RWPE2 (cell line): Measurements from ENCODE around the gene LIF.
A peak's percentile ranks its signal among the peaks of the same experiment; 100 is the strongest.

ENCODE experiments used
- ATAC-seq: fragments of 200-7000 bp; cut with Tn5 transposase; 3 replicates; pipeline ENCODE4 v1.9.1; 2021; ENCODE audit warnings: low read depth
- DNase-seq: peaks from one replicate; pipeline ENCODE4 v3.0.0-alpha.2; 2020; ENCODE audit warnings: low spot score
- H3K27ac ChIP-seq: fragments of 450-650 bp; 2 replicates; pipeline ENCODE4 v1.5.1; 2017; ENCODE audit warnings: mild to moderate bottlenecking; ENCODE audit not compliant: poor library complexity, severe bottlenecking
- H3K27me3 ChIP-seq: fragments of 250-450 bp; sonication (Bioruptor Pico); 2 replicates; pipeline ENCODE4 v1.5.1; 2021; ENCODE audit warnings: mild to moderate bottlenecking, moderate library complexity; ENCODE audit not compliant: insufficient read depth, poor library complexity, severe bottlenecking
- H3K36me3 ChIP-seq: fragments of 250-450 bp; sonication (Bioruptor Pico); 2 replicates; pipeline ENCODE4 v1.5.1; 2020; ENCODE audit warnings: low read depth, mild to moderate bottlenecking, moderate library complexity
- H3K4me1 ChIP-seq: fragments of 250-450 bp; sonication (Bioruptor Pico); 2 replicates; pipeline ENCODE4 v1.5.1; 2021; ENCODE audit warnings: mild to moderate bottlenecking, moderate library complexity; ENCODE audit not compliant: insufficient read depth, poor library complexity, severe bottlenecking
- H3K4me3 ChIP-seq: fragments of 250-450 bp; sonication (Bioruptor Pico); 2 replicates; pipeline ENCODE4 v1.5.1; 2021; ENCODE audit warnings: mild to moderate bottlenecking, moderate library complexity; ENCODE audit not compliant: severe bottlenecking
- H3K9me3 ChIP-seq: fragments of 250-450 bp; sonication (Bioruptor Pico); 2 replicates; pipeline ENCODE4 v1.5.1; 2021; ENCODE audit warnings: mild to moderate bottlenecking, moderate library complexity; ENCODE audit not compliant: severe bottlenecking
- CTCF ChIP-seq: fragments of 450-650 bp; IDR thresholded peaks from one replicate; pipeline ENCODE4 v1.5.1; 2017; ENCODE audit warnings: mild to moderate bottlenecking, moderate library complexity; ENCODE audit not compliant: poor library complexity, severe bottlenecking

Gene LIF

GRCh38 chr22:30267382-30268302, 21.1 kb upstream of the LIF start:
- H3K9me3 ChIP-seq: no peaks in the 10 kb centered on the region
- no peaks in the 10 kb centered on the region for H3K27me3 ChIP-seq
- no peak for TF ChIP-seq CTCF
- H3K36me3 ChIP-seq: no peaks in the 10 kb centered on the region
- ATAC-seq: no peak
- H3K4me1 ChIP-seq: no peaks in the 10 kb centered on the region
- H3K4me3 ChIP-seq: no peak overlapping the region
- H3K27ac ChIP-seq: no peak overlapping the region
- DNase-seq: no peak

- H3K27me3 ChIP-seq: no peaks in the 10 kb centered on the region
- H3K27ac ChIP-seq: no peak within 1 kb of the TSS
- TF ChIP-seq CTCF: no peak
- H3K4me3 ChIP-seq: no peak within 1 kb of the TSS
- no peak for ATAC-seq
- DNase-seq: no peak
- H3K9me3 ChIP-seq: no peaks in the 10 kb centered on the region
- H3K4me1 ChIP-seq: peaks cover 3% of the 10 kb centered on the region
- no peaks in the 10 kb centered on the region for H3K36me3 ChIP-seq
Measured at GRCh38 chr22:30266445-30267381, 20.2 kb upstream of the LIF start, which contains the start of gene OSM. Gene OSM, minus strand, starts transcription at chr22:30266851. Its CDS starts 52 bp downstream, at chr22:30266799.

GRCh38 chr22:30265823-30266444, 19.4 kb upstream of the LIF start:
- H3K27ac ChIP-seq: no peak overlapping the region
- H3K4me3 ChIP-seq: no peak overlapping the region

GRCh38 chr22:30265131-30265720, 18.7 kb upstream of the LIF start:
- ATAC-seq: no peak
- no peak for TF ChIP-seq CTCF

More at GRCh38 chr22:30265823-30266444, 19.4 kb upstream of the LIF start:
- no peaks in the 10 kb centered on the region for H3K27me3 ChIP-seq
- H3K36me3 ChIP-seq: no peaks in the 10 kb centered on the region
- no peak for TF ChIP-seq CTCF
- H3K4me1 ChIP-seq: peaks cover 3% of the 10 kb centered on the region
- H3K9me3 ChIP-seq: no peaks in the 10 kb centered on the region
- DNase-seq (no peak), ATAC-seq (peak; percentile 8; the same call in 1 of the 3 replicates)

More at GRCh38 chr22:30265131-30265720, 18.7 kb upstream of the LIF start:
- Histone ChIP-seq H3K27ac (no peak overlapping the region), H3K9me3 (no peaks in the 10 kb centered on the region), H3K4me3 (no peak overlapping the region), H3K4me1 (peaks cover 3% of the 10 kb centered on the region), H3K36me3 (no peaks in the 10 kb centered on the region), H3K27me3 (no peaks in the 10 kb centered on the region)
- no peak for DNase-seq
